Calu3 (cell line): Measurements from ENCODE around the gene CZIB. TPM values are rescaled to one million over a fixed set of nuclear protein-coding genes. Genes with fewer than 3 reads are reported as not detected.

ENCODE experiments used
- BruUV-seq: library from RNA; stranded (reverse); fragments of 400-500 nt; replicated peaks from 2 replicates; lab custom pipeline; 2021; lab: Mats Ljungman, UMichigan
- CTCF ChIA-PET: fragments of 300-600 bp; sonication (Branson Sonifier 250); formaldehyde crosslinking; loops from one replicate; lab custom pipeline; 2022; ENCODE audit warnings: antibody characterized with exemption; lab: Charles Lee
- DNase-seq: peaks from one replicate; pipeline ENCODE4 v3.0.0; 2022
- H3K27ac Mint-ChIP-seq: one replicate; pipeline ENCODE4 v1.8.0; 2022; ENCODE audit warnings: mixed read lengths; ENCODE audit not compliant: unreplicated experiment
- H3K27me3 Mint-ChIP-seq: one replicate; pipeline ENCODE4 v1.8.0; 2022; ENCODE audit warnings: mixed read lengths; ENCODE audit not compliant: unreplicated experiment
- H3K36me3 Mint-ChIP-seq: one replicate; pipeline ENCODE4 v1.8.0; 2022; ENCODE audit warnings: mild to moderate bottlenecking, moderate library complexity, mixed read lengths; ENCODE audit not compliant: insufficient read depth, unreplicated experiment
- H3K4me1 Mint-ChIP-seq: one replicate; pipeline ENCODE4 v1.8.0; 2022; ENCODE audit warnings: mild to moderate bottlenecking, low read depth, mixed read lengths; ENCODE audit not compliant: unreplicated experiment
- H3K4me3 Mint-ChIP-seq: one replicate; pipeline ENCODE4 v1.8.0; 2022; ENCODE audit warnings: mild to moderate bottlenecking, low read depth, moderate library complexity, mixed read lengths; ENCODE audit not compliant: unreplicated experiment
- H3K9me3 Mint-ChIP-seq: one replicate; pipeline ENCODE4 v1.8.0; 2022; ENCODE audit warnings: low read depth, mixed read lengths; ENCODE audit not compliant: unreplicated experiment
- CTCF ChIP-seq: fragments of 200-600 bp; IDR thresholded peaks from one replicate; pipeline ENCODE4 v1.8.0; 2022; ENCODE audit warnings: antibody characterized with exemption; ENCODE audit not compliant: unreplicated experiment
- intact Hi-C: fragments of 100-400 bp; cut with micrococcal nuclease; formaldehyde crosslinking; loops from one replicate; pipeline ENCODE4 v1.10.0; 2022; ENCODE audit not compliant: unreplicated experiment
- total RNA-seq: library from RNA; stranded (reverse); gene quantifications from 2 replicates; pipeline ENCODE4 v1.2.3, GENCODE V29; 2022

The CZIB gene
- total RNA-seq, 1 experiment from 2014 or later: 34.1 TPM

DNA sequence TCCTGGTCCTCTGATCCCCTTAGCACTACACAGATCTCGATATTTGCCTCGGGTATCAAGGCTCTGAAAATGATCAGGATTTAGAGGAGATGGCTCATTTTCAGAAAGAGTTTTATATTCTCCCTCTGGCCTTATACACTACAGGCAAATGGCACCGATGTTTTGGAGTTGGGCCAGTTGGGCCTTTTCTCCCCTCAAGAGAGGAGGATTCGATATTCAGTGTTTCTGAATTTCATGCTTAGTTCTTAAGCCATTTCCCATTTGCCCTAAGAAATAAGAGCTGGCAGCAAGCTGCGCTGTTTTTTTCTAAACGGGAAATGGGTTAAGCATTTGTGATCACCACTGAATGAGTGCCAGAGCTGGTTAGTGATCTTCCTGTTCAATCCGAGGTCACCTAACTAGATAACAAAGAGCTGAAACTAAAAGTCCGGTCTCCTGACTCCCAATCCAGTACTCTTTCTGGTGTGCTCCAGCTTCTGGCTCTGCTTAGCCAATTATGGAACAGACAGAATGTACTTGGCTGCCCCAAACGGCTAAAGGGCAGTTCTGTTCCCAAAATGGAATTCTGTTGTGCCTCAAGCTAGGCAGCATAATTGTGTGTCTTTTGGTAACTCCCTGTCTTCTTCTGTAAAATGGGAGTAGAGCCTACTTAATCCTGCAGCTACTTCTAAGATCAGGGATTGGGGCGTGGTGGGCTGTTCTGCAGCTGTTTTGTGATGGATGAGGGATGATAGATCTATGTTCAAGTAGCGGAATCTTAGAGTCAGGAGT lies 25.0 kb downstream of the CZIB start:
- BruUV-seq: no TSS peak
- Mint-ChIP-seq H3K4me3 (no peak overlapping the region), H3K9me3 (no peaks in the 10 kb centered on the region), H3K36me3 (peaks cover 22% of the 10 kb centered on the region), H3K27ac (no peak overlapping the region), H3K4me1 (peaks cover 48% of the 10 kb centered on the region), H3K27me3 (no peaks in the 10 kb centered on the region)
- no peak for DNase-seq
- intact Hi-C loops: loop anchor here (5.0 kb wide), 1 partner anchor 493 kb away; no protein-coding TSS in a partner anchor
- TF ChIP-seq CTCF: no peak
- CTCF ChIA-PET: no interaction called here

DNA sequence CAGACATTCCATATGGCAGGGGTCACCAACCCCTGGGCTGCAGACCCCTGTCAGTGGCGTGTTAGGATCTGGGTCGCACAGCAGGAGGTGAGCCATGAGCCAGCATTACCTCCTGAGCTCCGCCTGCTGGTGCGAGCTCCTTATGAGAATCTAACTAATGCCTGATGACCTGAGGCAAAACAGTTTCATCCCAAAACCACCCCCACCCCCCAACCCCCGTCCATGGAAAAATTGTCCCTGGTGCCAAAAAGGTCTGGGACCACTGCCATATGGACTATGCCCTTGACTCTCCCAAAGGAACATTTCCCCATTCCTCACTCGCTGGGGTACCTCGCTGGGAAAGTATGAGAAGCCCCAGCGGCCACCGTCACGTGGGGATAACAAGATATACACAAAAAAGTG lies 30.2 kb downstream of the CZIB start:
- no peak for DNase-seq
- Mint-ChIP-seq H3K27me3 (peaks cover 33% of the 10 kb centered on the region), H3K36me3 (no peaks in the 10 kb centered on the region), H3K27ac (no peak overlapping the region), H3K4me1 (peaks cover 26% of the 10 kb centered on the region), H3K9me3 (no peaks in the 10 kb centered on the region), H3K4me3 (no peak overlapping the region)
- no peak for TF ChIP-seq CTCF
- CTCF ChIA-PET: interaction anchor here (0.8 to 1.2 kb wide), 3 partner anchors 26 to 78 kb away, joined by 3 to 5 read pairs (median 3); no protein-coding TSS in a partner anchor
- intact Hi-C loops: no loop called here
- BruUV-seq: no TSS peak

DNA sequence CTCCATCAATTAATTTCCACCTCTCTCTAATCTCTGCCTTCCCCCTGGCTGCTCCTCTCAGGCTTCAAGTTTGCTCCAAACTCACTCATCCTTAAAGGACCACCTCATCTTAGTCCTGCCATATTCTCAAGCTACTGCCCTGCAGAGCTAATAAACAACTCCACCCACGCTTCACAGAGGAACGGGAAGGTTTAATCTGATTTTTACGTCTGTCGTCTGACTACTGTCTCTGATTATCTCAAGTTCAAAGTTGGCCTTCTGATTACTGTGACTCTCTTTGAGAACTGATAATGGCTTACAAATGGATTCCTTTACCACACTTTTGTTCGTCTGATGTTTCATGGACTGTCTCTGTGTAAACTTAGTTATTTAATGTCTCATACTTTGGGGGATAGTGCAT lies 31.4 kb downstream of the CZIB start:
- BruUV-seq: no TSS peak
- H3K4me3 Mint-ChIP-seq: no peak overlapping the region
- H3K4me1 Mint-ChIP-seq: peaks cover 19% of the 10 kb centered on the region
- no peak overlapping the region for H3K27ac Mint-ChIP-seq
- H3K27me3 Mint-ChIP-seq: peaks cover 33% of the 10 kb centered on the region
- H3K36me3 Mint-ChIP-seq: no peaks in the 10 kb centered on the region
- intact Hi-C loops: loop anchor here (10.0 kb wide), 1 partner anchor 174 kb away; no protein-coding TSS in a partner anchor
- no peak for DNase-seq
- no peak for TF ChIP-seq CTCF
- no peaks in the 10 kb centered on the region for H3K9me3 Mint-ChIP-seq
- CTCF ChIA-PET: no interaction called here

GRCh38 chr1:53188099-53188498 lies 32.3 kb downstream of the CZIB start:
- CTCF ChIA-PET: no interaction called here
- peaks cover 9% of the 10 kb centered on the region for H3K4me1 Mint-ChIP-seq
- no peak overlapping the region for H3K4me3 Mint-ChIP-seq
- no peak overlapping the region for H3K27ac Mint-ChIP-seq
- H3K9me3 Mint-ChIP-seq: no peaks in the 10 kb centered on the region
- no TSS peak for BruUV-seq
- no peak for DNase-seq
- peaks cover 33% of the 10 kb centered on the region for H3K27me3 Mint-ChIP-seq
- intact Hi-C loops: loop anchor here (10.0 kb wide), 1 partner anchor 173 kb away; no protein-coding TSS in a partner anchor
- TF ChIP-seq CTCF: no peak
- H3K36me3 Mint-ChIP-seq: no peaks in the 10 kb centered on the region
